Stimulated activated CD4-positive, alpha-beta T cell treated with anti-CD3 and anti-CD28 coated beads, Interleukin-1b, Interleukin-23, amount 100 ng/mL, for 1 hour (primary cell): ENCODE results near the gene GRB2.

Experiments used
- DNase-seq, 2 donors: peaks; one replicate each; pipeline ENCODE4 v3.0.0-alpha.2; 2020; ENCODE audit warnings: low read depth in 2 of 2

The GRB2 gene

DNA sequence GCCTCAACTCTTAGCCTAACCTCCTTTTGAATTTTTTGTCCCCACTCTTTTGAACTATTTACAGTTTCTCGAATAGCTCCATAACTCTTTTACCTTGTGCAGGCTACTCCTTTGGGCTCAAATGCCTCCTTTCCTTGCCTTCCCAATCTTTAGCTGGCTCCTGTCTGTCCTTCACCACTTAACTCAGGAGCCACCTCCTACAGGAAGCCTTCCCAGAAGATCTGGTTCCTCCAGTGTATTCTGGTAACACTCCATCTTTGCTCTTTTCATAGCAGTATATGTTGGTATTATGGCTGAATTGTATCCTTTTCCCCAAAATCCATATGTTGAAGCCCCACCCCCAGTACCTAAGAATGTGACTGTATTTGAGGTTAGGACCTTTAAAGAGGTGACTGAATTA lies 9.0 kb upstream of the GRB2 start:
- DNase-seq = no peak

DNA sequence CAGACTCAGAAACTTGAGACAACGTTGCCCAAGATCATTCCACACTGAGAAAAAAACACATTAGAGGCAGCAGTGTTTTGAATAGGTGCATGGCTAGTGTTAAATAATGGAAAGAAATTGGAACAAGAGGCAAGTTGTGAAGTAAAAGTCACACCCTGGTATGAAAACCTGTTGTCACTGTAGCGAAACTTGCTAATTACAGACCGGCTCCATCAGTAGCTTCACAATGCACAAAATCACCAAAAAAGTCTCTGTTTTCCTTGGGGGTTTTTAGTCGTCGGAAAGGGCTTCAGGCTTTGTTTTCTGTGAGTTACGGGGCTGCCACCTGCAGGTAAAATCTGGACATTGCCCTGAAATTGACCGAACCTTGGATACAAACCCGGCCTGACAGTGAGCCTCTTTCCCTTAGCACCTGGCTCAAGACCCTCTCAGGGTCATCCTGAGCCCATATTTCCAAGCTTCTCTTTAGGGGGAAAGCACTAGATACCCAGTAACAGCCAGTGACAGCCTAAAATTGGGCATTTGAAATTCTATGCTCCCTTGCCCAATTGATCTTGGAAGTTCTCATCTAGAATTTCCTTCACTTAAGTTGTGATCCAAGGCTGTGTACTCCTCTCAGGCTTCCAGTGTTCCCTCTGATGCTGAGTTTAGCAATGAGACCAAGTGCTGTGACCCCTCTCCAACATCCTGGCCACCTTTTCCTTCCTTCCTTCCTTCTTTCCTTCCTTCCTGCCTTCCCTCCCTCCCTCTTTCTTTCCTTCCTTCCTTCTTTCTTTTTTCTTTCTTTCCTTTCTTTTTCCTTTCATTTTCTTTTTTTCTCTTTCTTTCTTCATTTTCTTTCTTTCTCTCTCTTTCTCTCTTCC lies 7.2 kb upstream of the GRB2 start:
- peak; percentile 19 to 51 for DNase-seq

DNA sequence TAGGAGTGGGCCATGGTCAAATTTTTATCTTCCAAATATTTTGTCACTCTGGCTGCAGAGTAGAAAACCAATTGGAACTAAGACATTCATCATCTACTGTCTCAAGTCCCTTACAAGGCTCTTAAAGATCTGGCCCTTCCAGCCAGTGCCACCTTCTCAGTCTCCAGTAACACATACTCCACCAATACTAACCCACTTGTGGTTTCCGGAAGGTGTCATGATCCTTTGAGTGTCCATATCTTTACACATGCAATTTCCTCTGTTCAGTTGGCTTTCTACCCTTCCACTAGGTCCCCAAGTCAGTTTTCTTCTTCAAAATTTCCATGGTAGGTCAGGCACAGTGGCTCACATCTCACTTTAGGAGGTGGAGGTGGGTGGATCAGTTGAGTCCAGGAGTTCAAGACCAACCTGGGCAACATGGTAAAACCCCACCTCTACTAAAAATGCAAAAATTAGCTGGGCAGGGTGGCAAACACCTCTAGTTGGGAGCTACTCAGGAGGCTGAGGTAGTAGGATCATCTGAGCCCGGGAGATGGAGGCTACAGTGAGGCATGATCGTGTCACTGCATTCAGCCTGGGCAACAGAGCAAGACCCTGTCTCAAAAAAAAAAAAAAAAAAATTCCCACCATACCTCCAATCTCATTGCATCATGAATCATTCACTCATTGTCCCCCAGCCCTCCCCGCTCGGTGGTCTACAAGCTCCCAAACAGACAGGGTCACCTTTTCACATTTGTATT lies 6.0 kb upstream of the GRB2 start:
- DNase-seq = no peak

DNA sequence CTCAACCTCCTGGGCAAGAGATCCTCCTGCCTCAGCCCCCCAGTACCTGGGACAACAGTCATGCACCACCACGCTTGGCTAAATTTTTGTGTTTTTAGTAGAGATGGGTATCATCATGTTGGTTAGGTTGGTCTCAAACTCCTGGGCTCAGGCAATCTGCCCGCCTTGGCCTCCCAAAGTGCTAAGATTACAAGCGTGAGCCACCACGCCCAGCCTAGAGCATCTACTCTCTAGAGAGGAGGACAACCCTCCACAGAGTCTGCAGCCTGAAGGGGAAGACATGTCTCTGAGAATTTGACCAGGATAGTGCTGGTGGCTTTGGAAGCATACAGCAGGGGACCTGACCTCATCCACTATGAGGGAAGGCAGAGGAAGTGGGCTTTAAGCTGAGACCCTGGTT lies 4.7 kb upstream of the GRB2 start:
- DNase-seq = no peak

DNA sequence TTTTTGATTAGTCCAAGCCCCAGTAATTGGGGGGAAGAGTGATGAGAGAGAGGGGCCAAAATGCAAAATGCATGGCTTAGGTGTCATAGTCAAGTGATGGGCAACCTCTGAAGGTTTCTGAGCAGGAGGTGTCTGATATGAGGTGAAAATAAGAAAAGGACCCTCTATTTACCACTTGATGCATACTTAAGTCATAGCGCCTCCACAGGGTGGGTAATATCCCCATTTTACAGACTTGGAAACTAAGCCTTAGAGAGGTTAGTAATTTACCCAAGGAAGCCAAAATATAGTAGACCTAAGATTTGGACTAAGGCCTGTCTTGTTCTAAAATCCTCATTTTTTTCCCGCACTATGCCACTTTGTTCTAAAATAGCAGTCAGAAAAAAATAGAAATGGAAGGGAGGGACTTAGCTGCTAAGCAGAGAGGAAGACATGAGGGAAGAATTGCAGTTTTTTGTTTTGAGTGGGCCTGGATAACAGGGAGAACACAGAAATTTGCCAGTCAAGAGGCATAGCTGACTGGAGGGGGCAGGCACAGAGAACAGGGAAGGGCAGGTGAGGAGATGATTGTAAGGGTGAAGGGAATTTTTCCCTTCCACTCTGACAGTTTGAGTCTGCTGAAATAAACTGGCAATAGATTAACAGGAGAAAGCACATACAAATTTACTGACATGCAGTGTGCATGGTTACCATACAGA lies 2.3 kb upstream of the GRB2 start:
- no peak for DNase-seq

DNA sequence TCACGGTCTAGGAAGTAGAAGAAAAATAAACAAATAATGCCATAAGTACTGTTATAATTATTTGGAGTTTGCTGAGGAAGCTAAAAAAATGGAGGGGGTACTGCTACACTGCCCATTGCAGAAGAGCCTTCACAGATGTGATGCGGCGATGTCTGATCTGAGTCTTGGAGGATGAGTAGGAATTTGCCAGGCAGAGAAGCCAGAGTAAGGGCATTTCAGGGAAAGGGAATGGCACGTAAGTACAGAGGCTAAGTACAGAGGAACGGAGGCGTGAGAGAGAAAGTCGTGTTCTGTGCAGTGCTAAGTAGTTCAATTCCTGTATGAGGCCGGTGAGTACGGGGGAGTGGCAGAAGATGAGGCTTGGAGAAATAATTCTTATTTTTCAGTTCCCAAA lies 741 bp upstream of the GRB2 start:
- no peak for DNase-seq

DNA sequence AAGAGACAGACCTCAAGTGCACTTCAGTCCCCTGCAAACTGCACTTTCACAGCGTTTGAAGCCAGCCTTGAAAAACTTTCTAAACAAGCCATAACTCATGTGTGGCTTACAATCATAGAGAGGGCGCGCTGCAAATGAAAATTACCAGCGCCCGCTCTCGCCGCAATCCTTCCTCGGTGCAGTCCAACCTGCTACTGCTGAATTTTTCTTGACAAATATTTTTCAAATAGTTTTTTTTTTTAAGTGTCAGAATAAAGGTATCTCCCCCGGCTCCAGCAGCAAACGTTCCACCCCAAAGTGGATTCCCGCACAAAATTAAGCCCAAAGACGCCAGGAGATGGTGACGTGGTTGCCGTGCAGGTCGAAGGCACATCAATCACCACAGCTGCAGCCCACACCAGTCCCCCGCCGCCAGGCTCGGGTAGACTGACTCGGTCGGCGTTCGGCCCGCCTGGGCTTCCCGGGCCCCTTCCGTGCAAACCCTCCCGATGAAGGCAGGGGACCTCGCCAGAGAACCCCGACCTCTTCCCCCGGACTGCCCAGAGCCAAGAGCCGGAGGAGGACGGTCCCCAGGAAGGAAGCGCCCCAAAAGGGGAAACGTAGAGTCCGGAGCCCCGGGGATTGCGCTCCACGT lies 630 bp downstream of the GRB2 start:
- DNase-seq = no peak

DNA sequence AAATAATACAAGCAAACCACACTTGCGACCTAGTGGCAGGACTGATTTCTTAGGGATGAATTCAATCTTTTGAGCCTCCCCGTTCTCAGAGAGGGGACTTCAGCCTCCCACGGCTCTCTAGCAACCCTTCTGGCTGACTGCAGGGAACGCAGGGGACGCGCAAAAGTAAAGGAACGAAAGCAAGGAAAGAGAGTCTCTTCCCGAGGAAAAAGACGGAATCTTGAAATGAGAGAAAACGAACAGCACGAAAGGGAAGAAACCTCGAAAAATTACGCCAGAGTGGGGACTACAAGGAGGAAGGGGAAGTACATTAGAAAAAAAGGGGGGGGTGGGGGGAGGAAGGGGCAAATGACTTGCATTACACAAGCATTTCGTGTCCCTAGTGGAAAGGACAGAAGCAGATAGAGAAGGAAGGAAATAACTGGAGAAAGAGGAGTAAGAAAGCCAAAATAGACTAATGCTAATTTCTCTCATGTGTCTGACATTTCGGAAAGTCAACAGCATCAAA lies 1.2 kb downstream of the GRB2 start:
- no peak for DNase-seq

DNA sequence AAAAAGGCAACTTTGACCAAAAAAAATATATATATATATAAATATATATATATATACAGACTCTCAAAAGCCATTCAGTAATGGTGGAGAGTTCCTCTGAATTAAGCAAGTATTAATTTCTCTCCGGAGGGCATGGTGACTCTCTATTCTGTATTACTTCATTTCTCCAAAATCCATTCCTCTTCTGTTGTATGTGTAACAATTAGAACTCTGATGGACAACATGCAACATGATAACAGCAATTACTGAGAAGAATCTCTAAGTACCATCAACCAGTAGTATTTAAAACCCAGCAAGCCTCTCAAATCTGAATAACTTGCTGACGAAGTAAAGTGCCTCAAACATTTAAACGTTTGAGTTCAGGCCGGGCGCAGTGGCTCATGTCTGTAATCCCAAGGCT lies 2.3 kb downstream of the GRB2 start:
- no peak for DNase-seq

DNA sequence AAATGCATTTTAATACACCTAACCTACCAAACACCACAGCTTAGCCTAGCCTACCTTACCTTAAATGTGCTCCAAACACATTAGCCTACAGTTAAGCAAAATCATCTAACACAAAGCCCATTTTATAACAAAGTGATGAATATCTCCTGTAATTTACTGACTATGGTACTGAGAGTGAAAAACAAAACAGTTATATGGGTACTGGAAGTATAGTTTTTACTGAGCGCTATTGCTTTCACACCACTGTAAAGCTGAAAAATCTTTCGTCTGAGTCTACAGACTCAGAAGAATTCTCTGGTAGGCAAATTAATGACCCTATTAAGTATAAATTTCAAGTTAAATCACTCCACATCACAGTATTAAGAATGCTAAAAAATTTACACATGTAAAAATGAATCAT lies 3.5 kb downstream of the GRB2 start:
- DNase-seq = no peak

DNA sequence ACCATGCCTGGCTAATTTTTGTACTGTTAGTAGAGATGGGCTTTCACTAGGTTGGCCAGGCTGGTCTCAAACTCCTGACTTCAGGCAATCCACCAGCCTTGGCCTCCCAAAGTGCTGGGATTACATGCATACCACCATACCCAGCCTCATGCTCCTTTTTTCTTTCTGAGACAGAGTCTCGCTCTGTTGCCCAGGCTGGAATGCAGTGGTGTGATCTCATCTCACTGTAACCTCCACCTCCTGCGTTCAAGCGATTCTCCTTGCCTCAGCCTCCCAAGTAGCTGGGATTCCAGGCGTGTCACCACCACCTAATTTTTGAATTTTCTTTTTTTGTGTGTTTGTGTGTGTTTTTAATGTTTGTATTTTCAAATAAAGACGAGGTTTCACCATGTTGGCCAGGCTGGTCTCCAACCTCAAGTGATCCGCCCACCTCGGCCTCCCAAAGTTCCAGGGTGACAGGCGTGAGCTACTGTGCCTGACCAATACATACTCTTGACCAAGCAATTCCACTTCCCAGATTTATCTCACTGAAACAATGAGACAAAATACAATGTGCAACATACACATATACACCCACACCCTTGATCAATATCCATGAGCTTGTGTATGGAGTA lies 5.0 kb downstream of the GRB2 start:
- no peak for DNase-seq

DNA sequence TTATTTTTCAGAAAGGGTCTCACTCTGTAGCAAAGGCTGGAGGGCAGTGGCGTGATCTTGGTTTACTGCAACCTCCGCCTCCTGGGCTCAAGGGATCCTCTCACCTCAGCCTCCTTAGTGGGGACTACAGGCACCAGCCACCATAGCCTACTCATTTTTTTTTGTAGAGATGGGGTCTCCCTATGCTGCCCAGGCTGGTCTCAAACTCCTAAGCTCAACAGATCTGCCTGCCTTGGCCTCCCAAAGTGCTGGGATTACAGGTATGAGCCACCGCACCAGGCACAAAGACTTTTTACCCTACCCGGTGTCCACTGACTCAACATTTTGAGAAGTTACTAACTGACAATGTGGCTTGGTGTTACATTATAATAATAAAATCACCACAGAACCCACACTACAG lies 7.2 kb downstream of the GRB2 start:
- DNase-seq = no peak

DNA sequence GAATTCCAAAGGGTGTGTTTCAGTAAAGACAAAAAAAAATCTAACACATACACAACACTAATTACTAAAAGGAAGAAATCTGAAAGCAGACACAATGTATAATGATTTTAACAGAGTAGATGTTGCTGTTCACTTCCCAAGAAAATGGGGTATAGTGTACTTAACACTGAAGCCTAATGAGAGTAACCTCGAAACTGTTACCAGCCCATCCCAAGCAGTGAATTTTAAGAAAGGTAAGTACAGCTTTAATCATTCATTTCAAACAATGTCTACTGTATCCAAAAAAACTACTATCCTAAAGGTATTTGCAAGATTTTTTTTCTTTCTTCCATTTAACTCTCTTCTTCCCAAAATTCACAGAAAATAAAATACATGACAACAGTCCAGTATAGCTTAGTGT lies 8.3 kb downstream of the GRB2 start:
- no peak for DNase-seq

DNA sequence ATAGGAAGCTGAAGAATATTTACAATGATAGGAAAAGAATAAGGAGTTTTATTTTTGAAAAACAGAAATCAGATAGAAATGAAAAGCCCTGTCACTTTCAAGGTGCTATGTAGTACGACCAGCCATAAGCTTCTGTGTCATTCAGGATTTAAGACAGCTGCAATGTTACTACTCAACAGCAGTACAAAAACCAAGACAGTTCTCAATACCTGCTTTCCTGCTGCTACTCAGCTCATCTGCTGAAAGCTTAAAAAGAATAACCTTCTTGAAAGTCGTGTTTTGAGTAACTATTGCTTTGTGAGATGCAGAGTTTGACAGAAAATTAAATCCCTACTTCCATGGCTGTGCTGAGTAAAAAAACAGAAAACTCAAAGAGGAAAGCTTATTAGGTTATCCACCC lies 8.7 kb downstream of the GRB2 start:
- no peak for DNase-seq

DNA sequence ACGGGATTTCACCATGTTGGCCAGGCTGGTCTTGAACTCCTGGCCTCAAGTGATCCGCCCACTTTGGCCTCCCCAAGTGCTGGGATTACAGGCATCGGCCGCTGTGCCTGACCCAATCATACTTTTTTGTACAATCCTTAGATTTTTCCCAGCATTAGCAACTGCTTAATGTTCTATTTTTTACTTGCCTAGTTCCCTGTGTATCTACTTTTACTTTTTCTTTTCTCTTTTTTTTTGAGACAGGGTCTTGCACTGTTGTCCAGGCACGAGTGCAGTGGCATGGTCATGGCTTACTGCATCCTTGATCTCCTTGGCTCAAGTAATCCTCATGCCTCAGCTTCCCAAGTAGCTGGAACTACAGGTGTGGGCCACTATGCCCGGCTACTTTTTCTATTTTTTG lies 9.5 kb downstream of the GRB2 start:
- no peak for DNase-seq

DNA sequence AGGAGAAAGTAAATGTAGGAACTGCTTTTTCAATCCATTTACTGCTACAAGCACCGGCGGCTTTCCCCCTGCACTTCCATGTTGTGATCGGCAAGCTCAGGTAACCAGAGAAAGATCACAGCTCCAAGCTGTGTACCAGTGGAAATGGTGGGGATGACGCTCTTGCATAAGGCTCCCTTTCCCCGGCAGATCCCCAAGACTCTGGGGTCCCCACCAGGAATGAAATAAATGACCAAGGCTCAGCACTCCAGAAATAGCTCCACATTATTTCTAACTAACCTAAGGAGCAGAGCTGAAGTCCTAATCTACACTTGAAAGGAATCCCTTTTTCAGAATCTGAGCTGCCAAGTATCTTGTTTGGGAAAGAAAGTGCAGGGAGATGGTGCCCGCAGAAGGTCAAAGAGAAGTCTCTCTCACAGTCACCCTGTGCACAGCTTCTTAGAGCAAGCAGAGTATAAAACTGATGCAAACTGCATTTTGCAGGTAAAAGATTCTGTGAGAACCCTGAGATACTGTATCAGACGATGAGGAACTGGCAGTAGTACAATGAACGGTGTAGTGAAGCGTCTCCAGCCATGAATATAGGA lies 11.1 kb downstream of the GRB2 start:
- no peak for DNase-seq

DNA sequence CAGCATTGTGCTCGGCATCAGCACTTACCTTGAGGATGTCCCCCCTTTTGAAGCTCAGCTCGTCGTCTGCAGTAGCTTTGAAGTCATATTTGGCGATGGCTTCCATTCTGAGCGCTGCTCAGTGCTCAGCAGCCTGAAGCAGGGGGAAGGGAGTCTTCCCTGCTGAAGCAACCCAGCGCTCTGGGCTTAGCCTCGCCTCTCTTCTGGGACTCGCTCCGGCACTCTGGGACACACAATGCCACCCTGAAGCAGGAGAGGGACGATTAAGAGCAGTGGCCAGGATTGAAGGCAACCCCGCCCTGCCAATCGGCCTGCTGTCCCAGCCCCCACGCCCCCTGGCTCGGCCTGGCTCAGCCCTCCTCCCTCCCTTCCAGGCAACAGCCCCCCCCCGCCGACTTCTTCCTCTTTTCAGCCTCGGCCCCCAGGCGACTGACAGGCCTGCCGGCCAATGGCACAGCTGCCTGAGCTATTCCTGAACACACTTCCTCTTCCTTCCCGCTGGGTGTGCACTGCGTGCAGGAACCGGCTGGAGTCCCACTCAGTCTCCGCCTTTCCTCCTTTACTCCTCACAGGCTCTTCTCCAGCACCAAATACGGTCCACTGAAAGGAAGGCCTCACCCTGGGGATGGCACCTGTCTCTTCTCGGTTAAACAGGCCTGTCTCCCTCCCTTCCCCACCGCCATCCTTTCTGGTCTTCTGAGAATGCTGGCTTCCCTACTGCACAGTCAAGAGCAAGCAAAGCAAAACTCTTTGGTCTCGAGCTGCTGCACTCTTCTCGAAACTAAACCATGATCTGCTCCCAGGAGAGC lies 11.8 kb downstream of the GRB2 start:
- peak; percentile 48 to 52 for DNase-seq

DNA sequence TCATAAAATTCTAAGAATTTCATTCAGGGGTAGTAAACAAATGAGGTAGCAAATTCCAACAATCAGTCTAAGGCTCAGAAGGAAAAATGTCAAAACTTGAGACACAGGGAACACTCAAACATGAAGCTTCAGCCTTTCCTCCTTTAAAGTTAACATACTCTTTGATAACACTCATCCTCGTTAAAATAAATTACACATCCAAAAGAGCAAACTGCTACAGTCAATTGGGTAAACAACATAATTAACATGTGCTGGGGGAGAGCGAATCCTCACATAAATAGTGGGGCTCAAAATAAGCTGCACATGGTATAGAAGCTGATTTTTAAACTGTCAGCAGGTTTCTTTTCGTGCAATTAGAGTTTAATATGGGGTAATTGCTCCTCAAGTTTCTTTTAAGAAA lies 12.9 kb downstream of the GRB2 start:
- no peak for DNase-seq

DNA sequence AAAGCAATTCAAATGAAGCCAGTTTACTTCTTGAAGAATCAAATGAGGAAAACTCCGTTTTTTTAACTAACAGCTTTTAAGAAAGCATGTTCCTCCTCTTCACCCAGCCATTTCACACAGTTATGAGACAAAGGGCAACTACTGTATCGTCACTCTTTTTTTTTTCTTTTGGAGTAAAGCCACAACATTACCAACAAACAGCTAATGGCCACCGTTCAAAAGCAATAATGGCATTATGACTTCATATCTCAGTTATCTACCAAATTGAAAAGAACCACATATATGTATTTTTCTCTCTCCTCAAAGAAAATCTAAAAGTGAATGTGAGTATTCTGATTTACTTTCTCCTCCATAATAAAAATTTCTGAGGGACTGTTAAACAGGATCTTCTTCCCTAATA lies 14.5 kb downstream of the GRB2 start:
- no peak for DNase-seq

DNA sequence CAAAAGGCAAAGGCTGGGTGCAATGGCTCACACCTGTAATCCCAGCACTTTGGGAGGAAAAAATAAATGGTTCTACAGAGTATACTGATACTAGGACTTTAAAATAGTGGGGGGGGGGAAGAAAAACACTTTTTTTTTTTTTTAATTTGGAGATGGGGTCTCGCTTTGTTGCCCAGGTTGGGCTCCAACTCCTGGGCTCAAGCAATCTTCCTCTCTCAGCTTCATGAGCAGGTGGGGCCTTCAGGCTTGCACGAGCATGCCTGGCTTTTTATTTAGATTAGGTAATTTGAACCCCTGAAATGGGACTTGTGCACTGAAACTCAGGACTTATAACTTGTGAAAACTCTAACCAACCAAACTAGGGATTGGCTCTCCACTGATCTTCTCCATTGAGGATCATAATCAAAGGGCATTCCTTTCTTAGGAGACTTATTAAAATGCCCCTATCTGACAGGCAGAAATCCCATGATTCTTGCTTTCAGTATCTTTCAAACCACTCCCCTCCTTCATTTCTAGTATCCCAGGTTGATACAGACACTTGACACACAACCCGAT lies 16.9 kb downstream of the GRB2 start:
- DNase-seq = no peak
